A673 (cell line): Measurements from ENCODE around the gene TMUB2.

Experiments
- CTCF ChIP-seq: fragments of 300-800, 200-600 bp; sonication (generic); conservative IDR thresholded peaks from 2 replicates; pipeline ENCODE4 v1.5.1; 2017; ENCODE audit warnings: low read depth, mild to moderate bottlenecking, antibody characterized with exemption, low read length, moderate library complexity, mixed read lengths
- EZH2 ChIP-seq: fragments of 200-600 bp; sonication (generic); IDR thresholded peaks from 2 replicates; pipeline ENCODE4 v1.6.1; 2017; ENCODE audit warnings: borderline replicate concordance, low read depth, mild to moderate bottlenecking, mixed read lengths, antibody characterized with exemption, low read length; ENCODE audit not compliant: poor library complexity, severe bottlenecking

DNA sequence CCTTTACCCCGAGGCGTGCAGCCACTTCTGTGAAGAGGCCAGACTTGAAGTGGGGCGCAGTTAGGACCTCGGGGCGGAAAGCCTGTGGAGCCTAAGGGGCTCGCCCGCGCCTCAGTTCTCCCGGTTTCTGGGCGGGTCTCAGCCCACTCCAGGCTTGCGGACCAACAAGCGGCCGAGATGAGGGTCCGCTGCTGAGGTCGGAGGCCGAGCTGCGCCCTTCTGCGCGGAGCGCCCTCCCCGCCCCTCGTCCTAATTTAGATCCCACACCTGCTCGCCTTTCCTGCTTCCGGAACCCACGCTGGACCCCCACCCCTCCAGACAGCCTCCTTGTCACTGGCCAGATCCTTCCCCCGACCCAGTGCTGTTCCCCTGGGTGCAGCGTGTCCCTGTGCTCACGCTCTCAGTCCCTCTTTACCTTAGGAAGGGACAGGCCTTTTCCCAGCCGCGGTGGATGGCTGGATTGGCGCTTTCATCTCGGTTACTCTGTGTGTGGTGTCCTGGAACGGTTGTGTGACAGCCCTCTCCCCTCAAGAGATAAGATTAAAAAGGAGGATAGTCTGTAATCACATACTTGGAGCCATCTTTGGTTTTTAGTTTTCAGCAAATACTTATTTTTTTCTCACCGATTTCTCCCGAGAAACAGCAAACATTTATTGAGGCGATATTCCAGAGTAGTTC is 13.8 kb downstream of the TMUB2 start:
- TF ChIP-seq CTCF = no peak
- no peak for TF ChIP-seq EZH2
